Bronchial epithelial cell (primary cell): ENCODE measurements around the gene UNC5A. TPM values are rescaled to one million over a fixed set of nuclear protein-coding genes. Genes with fewer than 3 reads are reported as not detected.

Source experiments
- DNase-seq: peaks from one replicate; pipeline ENCODE4 v3.0.0-alpha.2; 2010; ENCODE audit warnings: low read depth
- FAIRE-seq: peaks from 2 replicates; lab custom pipeline; 2011; peaks lifted over from hg19 to GRCh38; lab: Jason Lieb, UNC
- H3K27me3 ChIP-seq: 2 replicates; pipeline ENCODE4 v1.5.1; 2011; ENCODE audit warnings: low read length; ENCODE audit not compliant: control insufficient read depth, insufficient read depth
- H3K36me3 ChIP-seq: 2 replicates; pipeline ENCODE4 v1.5.1; 2011; ENCODE audit warnings: low read length; ENCODE audit not compliant: control insufficient read depth, insufficient read depth
- H3K4me3 ChIP-seq: 2 replicates; pipeline ENCODE4 v1.5.1; 2011; ENCODE audit warnings: mild to moderate bottlenecking, low read depth, low read length, control low read depth
- CTCF ChIP-seq: IDR thresholded peaks from 2 replicates; pipeline ENCODE4 v1.5.1; 2011; ENCODE audit warnings: mild to moderate bottlenecking, moderate library complexity, low read length, control low read depth, inconsistent platforms; ENCODE audit not compliant: insufficient read depth, severe bottlenecking
- total RNA-seq: library from RNA; depleted of rRNA; stranded (reverse); fragments of >200 nt; gene quantifications from 2 replicates; pipeline ENCODE4 v1.2.1, GENCODE V29; 2014

UNC5A gene
- total RNA-seq, 1 donor from 2014 or later: not detected

DNA sequence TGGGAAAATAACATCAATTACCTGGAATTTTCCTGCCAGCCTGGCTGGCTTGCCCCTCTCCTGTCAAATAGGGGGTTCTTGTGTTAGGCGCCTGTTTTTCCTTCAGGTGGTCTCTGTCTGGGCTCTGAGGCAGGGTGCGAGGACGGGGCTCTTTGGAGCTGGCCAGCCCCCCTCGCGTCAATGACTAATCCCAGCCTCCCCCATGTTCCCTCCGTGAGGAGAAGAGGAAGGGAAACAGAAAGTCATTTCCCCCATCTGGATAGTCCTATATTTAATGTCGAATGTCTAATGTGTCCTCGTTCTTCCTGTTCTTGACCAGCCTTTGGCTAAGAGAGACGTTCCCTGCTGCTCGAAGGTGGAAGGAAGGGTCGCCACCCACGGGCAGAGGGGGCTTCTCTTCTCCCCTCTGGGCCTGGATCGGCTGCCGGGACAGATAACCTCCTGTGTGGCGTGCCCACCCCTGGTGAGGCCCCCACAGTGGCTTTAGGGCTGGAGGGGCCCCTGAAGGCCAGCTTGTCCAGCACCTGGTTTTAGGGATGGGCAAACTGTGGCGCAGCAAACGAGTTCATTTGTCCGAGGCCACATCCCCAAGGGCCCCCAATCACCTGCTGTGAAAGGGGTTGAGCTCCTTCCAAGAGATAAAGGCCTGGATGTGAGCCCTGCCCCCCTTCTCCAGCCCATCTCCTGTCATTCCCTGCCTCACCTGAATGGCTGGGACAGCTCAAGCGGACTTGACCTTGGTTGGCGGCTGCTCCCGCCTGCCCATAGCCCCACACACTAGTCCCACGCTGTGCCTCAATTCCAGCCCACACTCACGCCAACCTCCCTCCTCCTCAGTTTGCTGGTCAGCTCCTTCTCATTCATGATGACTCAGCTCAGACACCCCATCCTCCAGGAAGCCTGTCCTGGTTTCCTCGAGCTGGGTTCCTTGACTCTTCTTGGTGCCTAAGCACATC is 35.9 kb upstream of the UNC5A start:
- DNase-seq (no peak), FAIRE-seq (no peak)
- Histone ChIP-seq H3K27me3 (peaks cover 8% of the 10 kb centered on the region), H3K36me3 (no peaks in the 10 kb centered on the region), H3K4me3 (no peak overlapping the region)
- no peak for TF ChIP-seq CTCF

GRCh38 chr5:176775409-176775808 is 35.0 kb upstream of the UNC5A start:
- no peaks in the 10 kb centered on the region for H3K36me3 ChIP-seq
- TF ChIP-seq CTCF: no peak
- H3K4me3 ChIP-seq: no peak overlapping the region
- FAIRE-seq: no peak
- peaks cover 9% of the 10 kb centered on the region for H3K27me3 ChIP-seq
- DNase-seq: no peak

DNA sequence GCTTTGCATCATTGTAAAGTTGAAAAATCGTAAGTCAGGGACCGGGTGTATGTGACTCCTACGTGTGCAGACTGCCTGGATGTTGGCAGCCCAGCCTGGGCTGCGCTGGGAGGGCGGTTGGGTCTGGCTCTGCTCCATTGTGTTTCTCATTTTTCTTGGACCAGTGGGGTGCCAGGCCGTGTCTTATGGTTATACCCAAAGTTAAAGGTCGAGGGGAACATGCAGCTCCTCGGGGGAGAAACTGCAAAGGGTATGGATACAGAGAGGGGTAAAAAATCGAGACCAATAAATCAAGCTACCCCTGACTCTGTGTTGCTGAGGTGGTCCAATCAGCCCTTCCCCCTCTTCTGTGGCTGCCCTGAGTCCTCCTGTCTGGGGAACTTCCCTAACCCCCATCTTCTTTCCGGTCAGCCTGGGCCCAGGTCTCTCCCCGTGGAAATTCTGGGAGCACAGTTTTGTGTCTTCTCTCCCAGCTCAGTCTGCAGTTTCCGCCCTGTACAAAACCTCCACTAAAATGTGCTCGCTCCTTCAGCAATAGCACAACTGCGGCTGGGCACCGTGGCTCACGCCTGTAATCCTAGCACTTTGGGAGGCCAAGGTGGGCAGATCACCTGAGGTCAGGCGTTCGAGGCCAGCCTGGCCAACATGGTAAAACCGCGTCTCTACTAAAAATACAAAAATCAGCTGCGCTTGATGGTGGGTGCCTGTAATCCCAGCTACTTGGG is 34.1 kb upstream of the UNC5A start:
- TF ChIP-seq CTCF: no peak
- peaks cover 15% of the 10 kb centered on the region for H3K27me3 ChIP-seq
- no peaks in the 10 kb centered on the region for H3K36me3 ChIP-seq
- no peak for DNase-seq
- no peak overlapping the region for H3K4me3 ChIP-seq
- FAIRE-seq: no peak

- FAIRE-seq: no peak
- Histone ChIP-seq H3K27me3 (peaks cover 15% of the 10 kb centered on the region), H3K4me3 (no peak overlapping the region), H3K36me3 (no peaks in the 10 kb centered on the region)
- no peak for TF ChIP-seq CTCF
- no peak for DNase-seq
Observed at GRCh38 chr5:176776916-176777315, 33.4 kb upstream of the UNC5A start.

DNA sequence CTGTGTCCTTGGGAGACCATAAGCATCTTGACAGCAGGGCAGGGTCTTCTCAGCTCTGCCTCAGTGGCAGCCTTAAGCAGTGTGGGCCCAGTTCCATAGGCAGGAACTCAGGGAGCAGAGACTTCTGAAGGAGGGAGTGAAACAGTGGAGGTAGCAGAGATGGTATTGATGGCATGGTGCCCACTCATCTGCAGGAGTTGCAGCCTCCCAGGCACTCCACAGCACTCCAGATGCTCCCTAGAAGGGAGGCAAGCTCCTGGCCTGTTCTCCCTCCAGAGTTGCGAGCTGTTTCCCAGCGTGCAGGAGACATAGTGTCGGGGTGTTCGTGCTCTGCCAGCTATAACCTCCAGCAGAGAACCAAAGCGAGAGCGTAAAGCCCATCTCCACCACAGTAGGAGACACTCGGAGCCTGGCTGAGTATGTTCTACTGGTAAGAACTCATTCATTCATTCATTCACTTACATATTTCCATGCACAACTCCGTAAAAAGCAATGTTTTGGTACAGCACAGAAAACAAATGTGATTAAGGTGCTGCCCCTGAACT is 31.4 kb upstream of the UNC5A start:
- H3K36me3 ChIP-seq: no peaks in the 10 kb centered on the region
- no peak overlapping the region for H3K4me3 ChIP-seq
- no peak for TF ChIP-seq CTCF
- no peak for FAIRE-seq
- H3K27me3 ChIP-seq: peaks cover 11% of the 10 kb centered on the region
- DNase-seq: no peak
